Upper lobe of left lung (tissue), 6 donors: Measurements from ENCODE around the gene FLNB. TPM values are rescaled to one million over a fixed set of nuclear protein-coding genes. Genes with fewer than 3 reads are reported as not detected.

Experiments used
- ATAC-seq, 2 donors: fragments of 200-7000 bp; cut with Tn5 transposase; one replicate each; pipeline ENCODE4 v1.9.1; 2022; ENCODE audit warnings: mild to moderate bottlenecking in 2 of 2, moderate library complexity in 2 of 2; ENCODE audit not compliant: low FRiP score in 2 of 2
- DNase-seq, 2 donors: peaks; one replicate each; pipeline ENCODE4 v3.0.0-alpha.2; 2019 to 2020
- H3K27ac ChIP-seq, 4 donors: fragments of 200-600 bp; sonication (generic); one replicate each; pipeline ENCODE4 v1.5.1; 2016 to 2019
- H3K27me3 ChIP-seq, 4 donors: fragments of 200-600 bp; sonication (generic); one replicate each; pipeline ENCODE4 v1.5.1; 2017 to 2019
- H3K36me3 ChIP-seq, 4 donors: fragments of 200-600 bp; sonication (generic); one replicate each; pipeline ENCODE4 v1.5.1; 2016 to 2019
- H3K4me1 ChIP-seq, 4 donors: fragments of 200-600 bp; sonication (generic); one replicate each; pipeline ENCODE4 v1.5.1; 2018 to 2019
- H3K4me3 ChIP-seq, 4 donors: fragments of 200-600 bp; sonication (generic); one replicate each; pipeline ENCODE4 v1.5.1; 2017 to 2019; ENCODE audit warnings: mild to moderate bottlenecking in 2 of 4, moderate library complexity in 1 of 4
- H3K9me3 ChIP-seq, 4 donors: fragments of 200-600 bp; sonication (generic); one replicate each; pipeline ENCODE4 v1.5.1; 2018 to 2019
- CTCF ChIP-seq, 6 experiments: fragments of 450-650 bp in 4 of 6; fragments of 200-600 bp in 2 of 6; sonication (generic) in 2 of 6; IDR thresholded peaks; one replicate each; pipeline ENCODE4 v1.5.1; 2016 to 2019; ENCODE audit warnings: antibody characterized with exemption in 6 of 6
- EP300 ChIP-seq, 4 donors: sonication (generic); formaldehyde crosslinking; IDR thresholded peaks; one replicate each; pipeline ENCODE4 v1.5.1; 2017; ENCODE audit warnings: antibody characterized with exemption in 4 of 4, control low read depth in 2 of 4
- POLR2A ChIP-seq, 4 donors: fragments of 450-650 bp; IDR thresholded peaks; one replicate each; pipeline ENCODE4 v1.5.1; 2016 to 2017; ENCODE audit warnings: antibody characterized with exemption in 4 of 4, mild to moderate bottlenecking in 2 of 4
- POLR2AphosphoS5 ChIP-seq, 2 donors: sonication (generic); formaldehyde crosslinking; IDR thresholded peaks; one replicate each; pipeline ENCODE4 v1.5.1; 2017; ENCODE audit warnings: antibody characterized with exemption in 2 of 2
- WGBS, 2 donors: methylation state at CpG; one replicate each; pipeline ENCODE4 v1.1.5; 2017 to 2018; 5-methylcytosine and 5-hydroxymethylcytosine counted together
- total RNA-seq, 6 donors: library from RNA; depleted of rRNA in 4 of 6; stranded (reverse); fragments of >200 nt in 4 of 6; gene quantifications; one replicate each; pipeline versions ENCODE4 v1.1.0 to v1.2.1, GENCODE V29; 2016 to 2021
- donor health status: DM: no; HTN: no; CAD: no; lungs with moderate emphysema.
- donor health status: DM: no; HTN: yes; CAD: no; lungs with severe emphysema.

Gene FLNB
- total RNA-seq, 6 donors from 2014 or later, result 101 to 193 (median 127) TPM

DNA sequence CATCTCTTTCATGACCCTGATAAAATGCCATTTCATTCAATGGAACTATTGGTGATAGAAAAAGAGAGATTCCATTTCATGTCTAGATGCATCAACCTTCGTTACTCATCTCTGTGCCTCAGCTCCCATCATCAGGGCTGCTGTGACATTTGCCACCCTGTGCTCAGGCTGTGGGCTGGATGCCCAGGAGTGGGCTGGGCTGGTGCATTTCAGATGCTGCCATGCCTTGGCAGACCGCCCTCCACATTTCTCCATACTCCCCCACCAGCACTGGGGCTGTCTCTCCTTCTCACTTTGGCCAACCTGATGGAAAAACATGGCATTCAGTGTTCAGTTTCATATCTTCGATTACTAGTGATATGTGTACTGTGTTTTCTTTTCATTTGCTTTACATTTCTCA is 143.4 kb downstream of the FLNB start:
- Histone ChIP-seq H3K27ac (no peak overlapping the region), H3K27me3 (no peaks in the 10 kb centered on the region), H3K4me3 (no peak overlapping the region), H3K4me1 (no peaks in the 10 kb centered on the region), H3K36me3 (peaks cover 11 to 96% (median 66%) of the 10 kb centered on the region in 4 donors), H3K9me3 (no peaks in the 10 kb centered on the region)
- no peak for TF ChIP-seq POLR2AphosphoS5 (IDR thresholded peaks at IDR 0.05)
- no peak for TF ChIP-seq CTCF (IDR thresholded peaks at IDR 0.05)
- TF ChIP-seq POLR2A (IDR thresholded peaks at IDR 0.05), result no peak
- TF ChIP-seq EP300 (IDR thresholded peaks at IDR 0.05), result no peak
- no peak for DNase-seq
- ATAC-seq, result no peak
- 96 to 97% methylated on average over 3 of the region's 3 CpGs for WGBS, 2 donors

DNA sequence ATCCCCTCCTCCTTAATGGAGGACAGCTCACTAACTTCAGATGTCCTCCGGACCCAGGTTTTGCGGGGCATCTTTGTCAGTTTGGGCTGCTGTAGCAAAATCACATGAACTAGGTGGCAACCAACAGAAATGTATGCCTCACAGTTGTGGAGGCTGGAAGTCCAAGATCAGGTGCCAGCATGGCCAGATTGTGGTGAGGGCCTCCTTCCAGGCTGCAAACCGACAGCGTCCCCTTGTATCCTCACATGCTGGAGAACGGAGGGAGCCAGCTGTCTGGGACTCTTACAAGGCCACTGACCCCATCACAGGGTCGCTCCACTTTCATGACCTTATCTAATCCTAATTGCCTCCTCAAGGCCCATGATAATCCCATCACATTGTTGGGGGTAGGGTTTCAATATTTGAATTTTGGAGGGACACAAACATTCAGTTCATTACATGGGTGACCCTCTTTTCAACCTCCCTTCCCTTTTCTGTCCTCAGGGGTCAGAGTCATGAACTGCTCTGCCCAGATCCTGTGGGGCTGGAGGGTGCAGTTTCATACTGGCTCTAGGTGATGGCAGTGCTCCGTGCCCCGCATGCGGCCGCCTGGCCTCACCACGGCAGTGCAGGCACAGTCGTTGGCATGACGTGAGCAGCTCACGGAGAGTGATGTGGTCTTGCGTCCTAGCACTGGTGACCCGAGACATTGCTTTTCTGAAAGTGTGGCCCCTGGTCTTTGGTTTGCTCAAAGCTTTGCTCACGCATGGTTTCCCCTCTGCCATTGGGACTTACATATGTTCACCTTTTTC is 144.2 kb downstream of the FLNB start:
- no peak for TF ChIP-seq POLR2AphosphoS5 (IDR thresholded peaks at IDR 0.05)
- TF ChIP-seq CTCF (IDR thresholded peaks at IDR 0.05), result no peak
- TF ChIP-seq EP300 (IDR thresholded peaks at IDR 0.05), result no peak
- no peak for TF ChIP-seq POLR2A (IDR thresholded peaks at IDR 0.05)
- DNase-seq, result peak in 1 of 2 donors; percentile 60
- no peaks in the 10 kb centered on the region for H3K9me3 ChIP-seq
- H3K27me3 ChIP-seq, result no peaks in the 10 kb centered on the region
- no peak for ATAC-seq
- peaks cover 11 to 96% (median 65%) of the 10 kb centered on the region in 4 donors for H3K36me3 ChIP-seq
- no peaks in the 10 kb centered on the region for H3K4me1 ChIP-seq
- H3K4me3 ChIP-seq, result no peak overlapping the region
- no peak overlapping the region for H3K27ac ChIP-seq
- WGBS, 2 donors, result 92 to 94% methylated on average over 15 to 17 of the region's 17 CpGs

- TF ChIP-seq POLR2A (IDR thresholded peaks at IDR 0.05), result no peak
- no peak for TF ChIP-seq EP300 (IDR thresholded peaks at IDR 0.05)
- TF ChIP-seq CTCF (IDR thresholded peaks at IDR 0.05), result no peak
- TF ChIP-seq POLR2AphosphoS5 (IDR thresholded peaks at IDR 0.05), result no peak
- Histone ChIP-seq H3K9me3 (no peaks in the 10 kb centered on the region), H3K4me1 (no peaks in the 10 kb centered on the region), H3K27ac (no peak overlapping the region), H3K27me3 (no peaks in the 10 kb centered on the region), H3K4me3 (no peak overlapping the region), H3K36me3 (peaks cover 11 to 96% (median 64%) of the 10 kb centered on the region in 4 donors)
- DNase-seq (peak in 1 of 2 donors; percentile 50), ATAC-seq (peak in 1 of 2 donors; percentile 8)
- WGBS, 2 donors, result 95 to 99% methylated on average over 16 of the region's 16 CpGs
These were observed 145.1 kb downstream of the FLNB start for GRCh38 chr3:58153371-58153770.

GRCh38 chr3:58154626-58155449 is 146.6 kb downstream of the FLNB start:
- 93 to 96% methylated on average over 10 of the region's 10 CpGs for WGBS, 2 donors
- no peak overlapping the region for H3K27ac ChIP-seq
- ATAC-seq (no peak), DNase-seq (no peak)
- no peaks in the 10 kb centered on the region for H3K27me3 ChIP-seq
- no peaks in the 10 kb centered on the region for H3K9me3 ChIP-seq
- no peaks in the 10 kb centered on the region for H3K4me1 ChIP-seq
- no peak for TF ChIP-seq POLR2A (IDR thresholded peaks at IDR 0.05)
- TF ChIP-seq CTCF (IDR thresholded peaks at IDR 0.05), result no peak
- TF ChIP-seq EP300 (IDR thresholded peaks at IDR 0.05), result no peak
- no peak for TF ChIP-seq POLR2AphosphoS5 (IDR thresholded peaks at IDR 0.05)
- no peak overlapping the region for H3K4me3 ChIP-seq
- peaks cover 11 to 95% (median 56%) of the 10 kb centered on the region in 4 donors for H3K36me3 ChIP-seq
